NOMO-1 treated with DMSO at 0.1 percent for 48 hours (cell line): ENCODE measurements around the gene ACE.

ENCODE experiments used
- DNase-seq: peaks from one replicate; lab custom pipeline; 2025; ENCODE audit not compliant: unreplicated experiment; lab: John Stamatoyannopoulos, UW

ACE gene

GRCh38 chr17:63514477-63514876 lies 37.6 kb downstream of the ACE start:
- no peak for DNase-seq

- no peak for DNase-seq
Measured at GRCh38 chr17:63514974-63515373, 38.1 kb downstream of the ACE start.

- DNase-seq, result no peak
Measured at GRCh38 chr17:63515426-63515825, 38.6 kb downstream of the ACE start.

- no peak for DNase-seq
Measured at GRCh38 chr17:63516910-63517824, 40.3 kb downstream of the ACE start.

GRCh38 chr17:63517825-63518534 lies 41.1 kb downstream of the ACE start:
- DNase-seq, result no peak

GRCh38 chr17:63519116-63519881 lies 42.4 kb downstream of the ACE start:
- DNase-seq, result no peak

GRCh38 chr17:63519972-63520882 lies 43.4 kb downstream of the ACE start:
- no peak for DNase-seq

- DNase-seq, result no peak
Measured at GRCh38 chr17:63523253-63523855, 46.5 kb downstream of the ACE start, which contains the start of gene KCNH6. KCNH6 (plus strand) TSS chr17:63523358; CDS start chr17:63523414, 56 bp downstream.

- DNase-seq, result no peak
Measured at GRCh38 chr17:63524051-63524450, 47.2 kb downstream of the ACE start.

GRCh38 chr17:63525190-63525946 lies 48.5 kb downstream of the ACE start:
- DNase-seq, result no peak

GRCh38 chr17:63526861-63527260 lies 50.0 kb downstream of the ACE start:
- no peak for DNase-seq

GRCh38 chr17:63528183-63528582 lies 51.3 kb downstream of the ACE start:
- no peak for DNase-seq

- no peak for DNase-seq
Measured at GRCh38 chr17:63529711-63530556, 53.1 kb downstream of the ACE start.

- no peak for DNase-seq
Measured at GRCh38 chr17:63530557-63531021, 53.7 kb downstream of the ACE start.

GRCh38 chr17:63531022-63531965 lies 54.4 kb downstream of the ACE start:
- no peak for DNase-seq

GRCh38 chr17:63533433-63534077 lies 56.7 kb downstream of the ACE start:
- no peak for DNase-seq
